DMS79 treated with DMSO at 0.1 percent for 48 hours (cell line): ENCODE data around the gene SLCO2A1.

Experiments
- DNase-seq: peaks from one replicate; lab custom pipeline; 2025; lab: John Stamatoyannopoulos, UW

Gene SLCO2A1

DNA sequence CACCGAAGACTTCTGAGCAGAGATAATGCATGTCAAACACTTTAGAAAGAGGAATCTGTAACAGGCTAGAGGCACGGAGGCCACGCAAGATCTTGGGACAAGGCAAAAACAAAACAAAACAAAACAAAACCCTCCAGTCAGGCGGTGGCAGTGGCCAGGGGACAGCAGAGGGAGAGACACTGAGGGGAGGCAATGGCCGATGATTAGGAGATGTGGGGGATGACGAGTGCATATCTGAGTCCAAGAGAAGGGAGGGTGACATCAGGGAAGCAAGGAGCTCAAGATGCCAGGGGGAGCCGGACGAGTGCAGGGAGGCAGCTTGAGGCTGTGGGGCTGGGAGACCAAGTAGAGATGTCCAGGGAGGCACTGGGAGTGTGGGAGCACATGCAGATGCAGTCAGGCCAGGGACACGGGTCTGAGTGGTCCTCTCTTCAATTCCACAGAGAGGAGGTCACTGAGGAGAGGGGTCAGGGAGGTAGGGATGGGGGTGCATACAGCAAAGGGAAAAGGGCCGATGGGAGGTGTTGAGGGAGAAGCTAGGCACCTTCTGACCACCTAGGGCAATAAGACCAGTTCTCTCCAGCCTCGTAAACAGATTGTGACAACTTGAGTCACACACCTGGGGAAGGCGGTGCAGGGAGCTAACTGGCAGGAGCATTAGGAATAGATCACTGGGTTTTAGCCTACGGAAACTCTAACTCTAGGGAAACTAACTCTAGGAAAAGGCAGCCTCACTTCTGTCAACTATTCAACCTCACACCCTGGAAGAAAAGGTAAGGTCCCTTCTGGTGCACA is 29.6 kb downstream of the SLCO2A1 start:
- no peak for DNase-seq

DNA sequence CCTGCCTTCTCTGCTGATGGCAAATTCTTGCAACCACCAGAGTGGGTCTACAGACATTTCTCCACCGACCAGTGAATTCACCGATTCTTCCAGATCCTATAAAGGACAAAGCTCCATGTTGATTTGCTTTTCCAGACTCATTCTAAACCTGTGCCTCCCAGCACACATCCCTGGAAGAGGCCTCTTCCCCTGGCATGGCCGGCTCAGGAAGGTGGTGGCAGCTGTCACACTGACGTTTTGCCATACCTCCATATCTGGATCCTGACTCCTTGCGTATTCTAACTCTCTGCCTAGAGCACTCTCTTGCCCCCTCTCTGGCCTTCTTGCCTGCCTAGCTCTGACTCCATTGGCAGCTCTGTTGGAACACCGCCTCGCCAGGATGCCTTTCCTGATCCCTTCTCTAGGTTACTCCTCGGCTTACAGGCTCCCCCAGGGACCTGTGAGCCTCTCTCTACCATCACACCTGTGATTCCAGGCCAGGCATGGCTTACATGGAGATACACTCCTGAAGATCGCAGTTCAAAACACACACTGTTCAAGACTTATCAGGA is 31.0 kb downstream of the SLCO2A1 start:
- DNase-seq: no peak

DNA sequence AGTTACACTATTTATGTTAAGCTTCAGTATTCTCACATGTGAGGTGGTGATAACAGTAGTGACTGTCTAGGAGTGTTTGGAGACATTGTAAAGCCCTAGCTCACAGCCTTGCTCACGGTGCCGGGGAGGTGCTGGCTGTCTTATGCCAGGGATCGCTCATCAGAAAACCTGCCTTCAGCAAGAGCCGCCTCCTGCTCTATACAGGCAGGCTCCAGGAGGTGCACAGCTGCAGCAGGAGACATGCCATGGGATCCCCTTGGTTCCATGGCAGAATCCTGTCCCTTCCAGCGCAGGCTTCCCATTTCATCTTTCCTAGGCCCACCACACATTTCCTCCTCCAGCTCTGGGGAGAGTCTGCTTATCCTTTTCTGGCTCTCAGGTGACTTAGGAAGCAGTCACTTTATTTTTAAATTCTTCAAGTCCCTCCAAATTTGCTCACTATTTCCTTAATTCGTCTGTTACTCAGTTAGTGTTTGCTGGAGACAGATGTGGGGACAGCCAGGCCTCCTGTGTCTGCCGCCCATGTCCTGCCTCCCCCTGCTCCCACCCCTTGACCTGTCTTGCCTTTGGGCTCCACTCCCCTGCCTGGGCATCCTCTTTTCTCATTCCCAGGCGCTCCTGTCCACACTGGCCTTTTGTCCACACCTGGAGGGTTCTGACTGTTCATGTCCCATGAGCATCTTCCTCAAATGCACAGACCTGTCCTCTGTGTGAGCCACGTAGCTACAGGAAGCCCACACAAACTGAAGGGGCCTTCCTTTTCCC is 31.7 kb downstream of the SLCO2A1 start:
- DNase-seq: no peak

DNA sequence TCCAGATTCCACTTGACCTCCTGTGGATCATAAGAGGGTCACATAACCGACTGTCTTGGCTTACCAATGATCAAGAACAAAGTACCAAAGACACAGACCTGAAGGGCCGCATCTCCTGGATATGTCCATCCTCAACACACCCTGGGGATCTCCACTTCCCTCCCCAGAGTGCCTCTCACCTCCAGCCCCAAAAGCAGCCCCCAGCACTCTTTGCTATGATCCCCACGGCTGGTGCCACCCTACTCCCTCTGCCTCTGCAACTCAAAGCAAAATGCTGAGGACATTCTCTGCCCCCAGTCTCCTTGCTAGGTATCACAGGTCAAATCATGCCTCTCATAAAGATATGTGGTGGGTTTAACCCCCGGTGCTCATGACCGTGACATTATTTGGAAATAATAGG is 32.7 kb downstream of the SLCO2A1 start:
- DNase-seq: no peak

DNA sequence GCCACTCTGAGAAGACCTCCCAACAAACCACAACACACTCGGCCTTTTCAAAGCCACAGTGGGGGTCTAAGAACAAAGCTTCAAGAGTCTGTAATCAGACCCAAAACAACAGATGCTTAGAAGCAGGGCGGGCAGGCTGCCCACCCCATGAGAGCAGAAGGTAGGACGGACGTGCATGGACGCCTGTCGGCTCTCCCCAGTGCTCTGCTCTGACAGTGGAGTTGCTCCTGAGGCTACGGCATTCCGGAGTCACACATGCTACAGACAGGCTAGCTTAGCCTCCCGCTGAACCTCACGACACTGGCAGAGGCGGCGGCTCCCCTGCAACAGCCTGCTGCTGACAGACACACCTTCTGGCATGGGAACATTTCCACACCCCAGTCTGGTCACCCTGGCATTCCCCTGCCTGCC is 33.5 kb downstream of the SLCO2A1 start:
- DNase-seq: peak; percentile 66

DNA sequence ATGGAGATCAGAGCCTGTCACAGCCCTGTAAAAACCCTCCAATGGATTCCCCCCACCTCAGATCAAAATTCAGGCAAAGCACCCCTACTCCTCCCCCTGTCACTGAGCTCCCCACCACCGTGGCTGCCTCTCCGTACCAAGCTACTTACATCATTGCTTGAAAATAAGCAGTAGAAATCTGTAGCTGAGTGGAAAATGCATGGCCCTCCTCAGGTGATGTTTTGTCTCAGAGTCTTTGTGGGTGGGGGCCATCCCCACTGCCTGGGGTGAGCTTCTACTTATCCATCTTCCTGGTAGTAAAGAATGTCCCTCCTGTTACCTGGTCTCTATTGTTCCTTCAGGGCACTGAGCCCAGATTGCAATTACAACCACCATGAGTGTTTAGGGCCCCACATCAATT is 34.5 kb downstream of the SLCO2A1 start:
- no peak for DNase-seq

DNA sequence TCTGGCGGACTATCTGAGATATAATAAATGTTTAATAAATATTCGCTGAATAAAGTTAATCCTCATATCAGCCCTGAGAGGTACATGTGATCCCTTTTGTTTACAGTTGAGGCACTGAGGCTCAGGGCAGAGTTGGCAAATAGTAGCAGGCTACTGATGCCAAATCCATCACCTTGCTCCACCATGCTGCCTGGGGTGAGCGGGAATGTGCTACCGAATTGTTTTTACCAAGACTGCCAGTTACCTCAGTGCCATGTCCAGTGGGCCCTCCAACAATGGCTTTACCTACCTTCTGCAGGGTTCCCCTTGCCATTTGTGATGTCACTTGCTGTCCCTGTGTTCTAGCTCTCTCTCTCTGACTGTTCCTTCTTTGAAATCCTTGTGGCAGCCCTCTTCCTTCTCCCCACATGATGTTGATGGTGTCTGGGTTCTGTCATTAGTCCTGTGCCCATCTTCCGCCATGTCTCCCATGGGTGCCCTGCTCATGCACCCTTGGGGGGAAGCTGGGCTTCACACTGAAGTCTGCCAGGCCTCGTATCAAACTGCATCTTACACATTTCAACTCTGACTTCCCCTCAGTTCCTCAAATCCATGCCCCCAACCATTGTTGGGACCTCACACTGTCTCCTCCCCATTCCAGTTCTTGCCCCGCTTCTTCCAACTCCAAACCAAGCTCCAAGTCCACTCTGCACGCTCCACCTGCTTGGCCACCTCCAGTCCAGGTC is 35.4 kb downstream of the SLCO2A1 start:
- no peak for DNase-seq

DNA sequence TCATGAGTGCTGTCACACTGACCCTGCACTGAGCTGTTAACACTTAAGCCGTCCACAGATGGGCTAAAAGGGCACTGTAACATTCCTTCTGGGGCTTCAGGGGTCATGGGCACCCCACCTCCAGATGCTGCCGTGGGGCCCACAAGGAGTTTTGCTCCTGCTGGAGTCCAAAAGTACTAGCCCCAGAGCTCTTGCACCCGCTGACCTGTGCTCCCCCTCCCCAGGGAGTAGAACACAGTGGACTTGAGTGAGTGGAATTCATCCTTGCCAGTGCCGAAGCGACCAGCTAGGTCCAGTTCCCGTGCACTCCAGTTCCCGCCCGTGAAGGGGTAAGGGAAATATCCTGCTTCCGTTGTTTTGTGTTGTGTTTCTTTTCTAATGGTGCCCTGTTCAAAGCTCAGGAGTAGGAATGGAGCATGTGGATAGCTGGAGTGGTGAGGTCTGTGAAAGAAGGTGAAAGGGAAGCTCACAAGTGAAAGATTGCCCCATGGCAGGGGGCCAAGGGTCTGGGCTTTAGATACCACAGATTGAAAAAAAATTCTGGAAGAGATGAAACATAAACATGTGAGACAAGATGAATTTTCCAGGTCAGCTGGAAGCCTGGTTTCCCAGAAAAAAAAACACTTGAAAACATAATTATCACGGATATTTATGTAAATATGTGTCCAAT is 36.6 kb downstream of the SLCO2A1 start:
- DNase-seq: no peak

DNA sequence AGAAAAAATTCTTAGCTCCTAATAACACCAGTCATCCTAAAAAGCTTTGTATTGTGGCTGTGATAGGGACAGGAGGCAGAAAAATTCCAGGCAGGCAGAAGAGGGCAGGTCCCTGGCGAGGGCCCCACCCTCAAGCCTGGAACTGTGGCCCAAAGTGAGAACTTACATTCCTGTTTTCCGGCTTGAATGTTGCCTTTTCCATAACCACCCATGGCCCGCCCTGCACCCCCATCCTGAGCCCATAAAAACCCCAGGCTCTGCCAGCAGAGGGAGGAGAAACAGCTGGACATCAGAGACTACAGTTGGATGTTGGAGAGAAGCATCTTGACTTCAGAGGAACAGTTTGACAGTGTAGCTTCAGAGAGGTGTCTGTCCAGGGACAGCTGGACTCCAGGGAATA is 37.3 kb downstream of the SLCO2A1 start:
- no peak for DNase-seq

DNA sequence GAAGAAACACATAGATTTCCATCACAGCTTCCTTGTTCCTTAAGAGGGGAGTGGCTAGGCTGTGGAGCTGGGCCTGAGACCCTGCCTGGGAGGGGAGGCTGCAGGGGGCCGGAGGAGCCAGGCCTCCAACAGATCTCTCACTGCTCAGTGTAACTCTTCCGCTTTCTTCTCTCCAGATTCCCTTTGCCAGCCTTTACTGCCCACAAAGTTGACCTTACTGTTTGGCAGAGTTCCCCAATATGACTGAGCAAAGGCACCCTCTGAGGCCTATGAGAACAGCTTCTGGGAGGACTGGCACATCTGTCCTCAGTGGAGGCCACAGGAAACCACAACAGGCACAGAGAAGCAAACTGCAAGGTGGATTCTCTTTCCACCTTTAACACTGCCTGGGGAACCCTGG is 38.1 kb downstream of the SLCO2A1 start:
- DNase-seq: no peak

DNA sequence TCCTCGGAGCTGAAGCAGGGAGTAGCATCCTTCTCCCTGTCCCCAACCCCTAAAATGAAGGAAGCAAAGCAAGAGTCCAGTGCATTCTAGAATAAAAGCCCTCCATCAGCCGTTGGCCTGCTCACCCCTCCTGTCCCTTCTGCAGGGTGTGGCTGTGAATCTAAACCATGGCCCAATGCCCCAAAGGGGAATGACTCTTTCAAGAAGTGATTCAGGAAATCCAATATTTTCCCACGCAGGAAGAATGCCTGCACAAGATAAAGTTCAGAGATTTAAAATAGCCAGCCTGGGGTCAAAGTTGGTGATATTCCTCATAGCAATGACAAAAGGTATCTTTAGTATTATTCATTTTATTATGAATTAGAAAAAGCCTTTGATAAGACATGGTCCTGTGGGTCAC is 38.5 kb downstream of the SLCO2A1 start:
- DNase-seq: no peak

DNA sequence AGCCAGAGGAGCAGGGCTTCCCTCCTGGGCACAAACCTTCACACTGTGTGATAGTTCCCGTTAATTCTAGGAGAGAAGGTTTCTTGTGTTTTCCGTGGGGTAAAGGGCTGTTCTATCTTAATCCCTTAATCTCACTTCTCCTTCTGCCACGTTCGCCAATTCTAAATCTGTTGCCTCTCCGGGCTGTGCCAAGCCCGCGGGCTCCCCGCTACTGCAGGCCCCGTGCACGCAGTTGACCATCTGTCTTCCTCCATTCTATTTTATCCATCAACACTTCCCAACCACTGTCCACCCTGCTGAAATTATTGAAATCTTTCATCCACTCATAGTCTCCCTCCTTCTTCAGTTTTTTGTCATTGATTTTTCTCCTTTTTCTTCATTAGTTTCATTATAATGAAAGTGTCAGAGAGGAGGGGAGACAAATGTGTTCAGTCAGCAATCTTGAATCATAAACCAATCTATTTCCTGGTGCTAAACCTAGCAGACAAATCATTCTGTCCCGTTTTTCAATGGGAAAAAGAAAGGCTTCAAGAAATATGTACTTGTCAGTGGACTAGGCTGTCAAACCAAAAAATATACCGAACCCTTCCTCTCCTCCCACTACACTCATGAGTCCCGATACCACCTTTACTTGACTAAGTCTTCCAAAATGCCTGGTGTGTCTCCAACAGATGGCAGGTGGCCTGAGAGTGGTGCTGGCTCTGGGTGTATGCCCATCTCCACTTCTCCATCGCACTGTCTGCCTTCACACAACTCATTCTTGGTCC is 39.6 kb downstream of the SLCO2A1 start:
- no peak for DNase-seq

DNA sequence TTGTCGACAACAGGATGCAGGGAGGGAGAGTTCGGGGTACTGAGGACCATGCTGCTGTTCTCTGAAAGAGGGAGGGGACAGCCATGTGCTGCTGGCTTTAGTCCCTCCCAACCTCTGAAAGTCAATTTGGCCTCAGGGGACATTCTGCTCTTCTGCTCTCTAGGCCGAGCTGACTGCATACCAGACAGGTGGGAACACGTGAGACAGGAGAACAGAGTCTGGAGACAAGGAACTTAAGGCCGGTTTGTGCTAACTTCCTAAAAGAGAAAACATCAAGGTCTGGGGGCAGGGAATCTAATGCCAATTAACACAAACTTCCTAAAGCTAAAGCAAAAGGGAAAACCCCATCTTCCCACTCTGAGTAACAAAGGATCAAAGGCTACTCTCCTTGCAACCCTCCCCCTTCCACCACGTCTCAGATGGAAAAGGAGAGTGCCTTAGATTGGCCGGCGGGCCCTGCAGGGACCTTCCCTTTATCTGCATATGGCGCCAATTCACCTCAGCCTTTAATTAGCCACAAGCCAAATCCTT is 41.0 kb downstream of the SLCO2A1 start:
- DNase-seq: no peak

DNA sequence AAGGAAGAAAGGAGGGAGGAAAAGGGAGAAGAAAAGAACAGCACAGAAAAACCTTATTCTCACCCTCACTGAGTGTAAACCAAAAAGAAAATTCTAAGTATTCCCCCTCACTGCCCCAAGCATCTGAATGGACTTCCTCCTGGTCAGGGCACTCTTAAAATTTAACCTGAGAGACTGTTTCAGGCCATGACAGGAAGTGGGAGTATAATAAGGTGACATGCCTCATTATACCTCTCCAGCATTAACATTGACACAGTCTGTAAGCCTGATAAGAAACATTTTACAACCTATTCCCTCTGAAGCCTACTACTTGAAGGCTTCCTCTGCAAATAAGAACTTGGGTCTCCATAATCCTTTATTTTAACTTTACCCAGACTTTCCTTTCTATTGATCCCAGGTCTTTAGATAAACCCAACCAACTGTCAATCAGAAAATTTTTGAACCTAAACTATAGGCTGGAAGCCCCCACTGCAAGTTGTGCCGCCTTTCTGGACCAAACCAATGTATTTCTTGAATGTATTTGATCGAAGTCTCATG is 41.7 kb downstream of the SLCO2A1 start:
- DNase-seq: no peak

DNA sequence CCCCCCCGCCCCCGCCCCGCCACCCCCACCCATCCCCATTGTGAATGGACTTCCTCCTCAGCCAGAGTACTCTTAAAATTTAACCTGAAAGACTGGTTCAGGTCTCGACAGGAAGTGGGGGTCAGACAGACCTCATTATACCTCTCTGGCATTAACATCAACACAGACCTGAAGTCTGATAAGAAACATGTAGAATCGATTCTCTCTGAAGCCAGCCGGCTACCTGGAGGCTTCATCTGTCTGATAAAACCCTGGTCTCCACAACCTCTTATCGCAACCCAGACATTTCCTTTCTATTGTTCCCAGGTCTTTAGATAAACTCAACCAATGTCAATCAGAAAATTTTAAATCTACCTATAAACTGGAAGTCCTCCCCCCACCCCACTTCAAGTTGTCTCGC is 42.6 kb downstream of the SLCO2A1 start:
- no peak for DNase-seq

DNA sequence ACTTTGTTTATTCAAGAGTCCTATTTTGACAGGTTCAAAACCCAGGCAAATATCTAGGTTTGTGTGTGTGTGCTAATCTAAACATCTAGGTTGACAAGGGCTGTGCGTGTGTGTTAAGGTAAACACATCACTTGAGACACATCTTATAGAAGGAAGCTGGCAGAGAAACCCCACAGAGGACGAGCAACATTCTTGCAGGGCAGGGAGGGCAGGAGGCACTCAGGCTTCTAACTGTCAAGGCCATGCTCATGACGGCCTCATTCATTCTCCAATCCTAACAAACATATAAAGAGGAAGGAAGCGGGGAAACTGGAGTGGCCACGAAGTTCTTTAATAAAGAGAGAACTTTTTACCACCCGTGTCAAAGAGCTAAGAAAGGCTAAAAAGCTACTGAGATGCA is 43.4 kb downstream of the SLCO2A1 start:
- DNase-seq: no peak

DNA sequence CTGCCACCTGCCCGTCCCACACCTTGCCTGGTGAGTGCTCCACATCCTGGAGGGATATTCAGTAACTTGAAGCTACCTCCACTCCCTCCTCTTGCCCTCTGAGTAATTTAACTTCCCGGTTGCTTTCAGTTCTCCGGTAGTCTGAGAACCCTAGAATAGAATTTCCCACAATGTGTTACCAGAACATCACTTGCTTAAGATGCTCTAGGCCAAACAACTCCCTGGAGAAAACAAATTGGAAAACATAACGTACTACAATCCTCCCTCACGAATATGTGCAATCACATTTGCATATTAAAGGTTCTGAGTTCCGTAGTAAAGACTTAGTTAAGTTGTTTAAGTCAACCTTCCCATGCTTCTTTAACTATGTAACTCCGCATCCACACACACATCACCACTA is 44.8 kb downstream of the SLCO2A1 start:
- DNase-seq: no peak

DNA sequence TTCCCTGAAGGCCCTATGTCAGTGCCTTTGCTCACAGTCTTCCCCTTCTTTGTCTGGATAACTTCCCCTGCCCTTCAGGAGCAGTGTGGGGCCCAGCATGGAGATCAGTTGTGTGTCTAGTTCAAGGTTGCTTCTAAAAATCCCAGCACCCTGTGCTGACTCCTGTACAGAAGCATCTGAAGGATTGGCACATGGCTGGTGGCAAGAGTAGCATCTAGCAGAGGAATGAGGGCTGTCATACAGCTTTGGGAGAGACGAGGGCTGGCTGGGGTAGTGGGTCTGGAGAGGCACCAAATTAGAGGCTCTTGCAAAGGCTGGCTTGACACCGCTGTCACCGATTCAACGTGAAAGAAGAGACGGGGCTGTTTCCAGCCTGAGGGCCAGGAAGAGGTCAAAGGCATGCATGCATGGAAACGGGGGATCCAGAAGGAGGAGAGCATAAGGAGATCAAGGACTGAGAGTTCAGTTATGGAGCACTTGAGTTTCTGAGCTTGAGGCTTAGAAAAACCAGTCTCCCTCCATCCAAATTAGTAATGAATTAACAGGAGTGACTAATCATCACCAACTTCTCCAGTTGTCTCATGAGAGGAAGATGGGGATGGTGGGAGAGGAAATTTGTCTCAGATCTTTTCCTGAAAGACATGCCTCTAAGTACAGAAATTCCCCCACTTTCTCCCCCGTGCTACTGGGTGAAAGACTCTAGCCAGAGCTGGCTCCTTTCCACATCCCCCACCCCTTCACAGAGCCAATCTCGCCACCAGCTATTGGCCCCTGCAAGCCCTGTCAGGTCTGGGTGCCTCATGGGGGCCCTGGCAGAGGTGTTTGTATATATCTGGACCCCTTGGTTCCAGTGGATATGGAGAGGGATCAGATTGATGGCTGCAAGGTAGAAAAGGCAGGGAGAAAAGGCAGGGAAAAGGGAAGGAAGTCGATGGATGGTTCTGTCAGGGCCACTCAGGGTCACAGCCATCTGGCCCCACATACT is 45.9 kb downstream of the SLCO2A1 start:
- no peak for DNase-seq

DNA sequence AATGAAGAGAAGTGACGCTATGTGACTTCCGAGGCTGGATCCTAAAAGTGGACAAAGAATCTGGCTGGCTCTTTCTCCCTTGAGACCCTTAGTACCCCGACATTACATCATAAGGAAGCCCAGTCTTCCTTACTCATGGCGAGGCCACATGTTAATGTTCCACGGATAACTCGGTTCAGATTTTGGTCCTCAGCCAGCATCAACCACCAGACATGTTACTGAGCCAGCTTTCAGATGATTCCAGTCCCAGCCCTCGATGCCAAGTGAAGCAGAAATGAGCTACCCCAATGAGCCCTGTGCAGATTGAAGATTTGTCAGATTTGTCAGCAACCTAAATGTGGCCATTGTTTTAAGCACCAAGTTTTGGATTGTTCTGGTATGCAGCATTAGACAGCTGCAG is 46.6 kb downstream of the SLCO2A1 start:
- DNase-seq: no peak

DNA sequence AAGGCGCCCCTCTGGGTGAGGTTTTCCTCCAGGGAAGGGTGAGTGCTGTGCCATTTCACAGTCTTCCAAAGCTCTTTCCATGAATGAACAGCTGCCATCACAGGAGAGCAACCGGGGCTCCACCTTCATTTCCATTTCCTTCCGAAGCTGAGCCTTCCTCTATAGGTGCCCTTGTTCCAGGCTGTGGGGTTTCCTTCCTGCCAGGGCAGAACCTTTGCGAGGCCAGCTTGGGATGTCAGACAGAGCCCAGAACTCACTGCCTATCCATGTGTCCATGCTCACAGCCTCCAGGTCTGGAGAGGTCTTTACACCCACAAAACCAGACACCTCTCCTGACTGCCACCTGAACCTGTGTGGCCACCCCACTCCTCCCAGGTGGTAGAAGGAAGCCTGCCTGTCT is 49.2 kb downstream of the SLCO2A1 start:
- DNase-seq: no peak
